Measurements from ENCODE around the gene TGFB2.
A peak's percentile ranks its signal among the peaks of the same experiment; 100 is the strongest.

Gene TGFB2

DNA sequence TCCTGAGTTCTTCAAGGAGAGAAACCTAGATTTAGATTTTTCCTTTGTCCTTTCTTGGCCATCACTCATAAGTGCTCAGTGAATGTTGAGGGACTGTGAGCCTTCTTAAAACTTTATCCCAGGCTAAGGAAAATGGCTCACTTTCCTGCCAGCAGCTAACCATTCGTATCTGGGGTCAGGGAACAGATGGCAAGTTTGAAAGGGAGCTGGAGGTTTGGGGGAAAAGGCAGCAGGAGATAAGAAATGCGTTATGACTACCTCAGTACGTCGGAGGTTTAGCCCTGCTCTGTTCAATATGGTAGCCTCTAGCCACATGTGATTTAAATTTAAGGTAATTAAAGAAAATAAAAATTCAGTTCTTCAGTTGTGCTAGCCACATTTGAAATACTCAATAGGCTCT is 46.7 kb upstream of the TGFB2 start:
- Histone ChIP-seq H2BK12ac (ENCODE audit: low read length) (no peak overlapping the region), H3K79me2 (ENCODE audit: control insufficient read depth, insufficient read depth, low read length, poor library complexity) (no peaks in the 10 kb centered on the region), H3K4me1 (ENCODE audit: control insufficient read depth in 1 of 2, insufficient read depth in 2 of 2, low read length in 2 of 2) (no peaks in the 10 kb centered on the region), H3K18ac (ENCODE audit: low read length) (no peak overlapping the region), H2AK5ac (ENCODE audit: low read length) (no peak overlapping the region), H3K9ac (ENCODE audit: low read length) (no peak overlapping the region), H3K4me3 (ENCODE audit: low read depth, low read length) (no peak overlapping the region), H3K27me3 (ENCODE audit: insufficient read depth, low read length) (no peaks in the 10 kb centered on the region), H4K91ac (ENCODE audit: low read depth, low read length) (no peak overlapping the region), H3K79me1 (ENCODE audit: low read length) (no peaks in the 10 kb centered on the region), H4K8ac (ENCODE audit: low read depth, low read length) (no peak overlapping the region), H3K14ac (ENCODE audit: low read length) (no peak overlapping the region), H2BK5ac (ENCODE audit: low read depth, low read length, poor library complexity) (no peak overlapping the region), H3K9me3 (ENCODE audit: insufficient read depth, low read depth, low read length) (no peaks in the 10 kb centered on the region), H3K36me3 (ENCODE audit: control insufficient read depth in 1 of 2, insufficient read depth in 2 of 2, low read length in 2 of 2) (peaks cover 2% of the 10 kb centered on the region in 2 experiments), H3K27ac (ENCODE audit: low read depth, low read length) (no peak overlapping the region), H3K4ac (ENCODE audit: low read depth, low read length) (no peak overlapping the region), H2AFZ (ENCODE audit: insufficient read depth, low read length, poor library complexity) (no peak overlapping the region), H4K12ac (ENCODE audit: low read depth, low read length) (no peak overlapping the region), H3K4me2 (ENCODE audit: low read length) (no peak overlapping the region), H3K23ac (ENCODE audit: low read length) (no peak overlapping the region), H2BK120ac (ENCODE audit: insufficient read depth, low read length, poor library complexity) (no peak overlapping the region)
- DNase-seq: no peak
- no CpG with 5 or more reads among the region's 4 CpGs for whole genome bisulfite sequencing (ENCODE audit: extremely low coverage, insufficient coverage, insufficient read length)

DNA sequence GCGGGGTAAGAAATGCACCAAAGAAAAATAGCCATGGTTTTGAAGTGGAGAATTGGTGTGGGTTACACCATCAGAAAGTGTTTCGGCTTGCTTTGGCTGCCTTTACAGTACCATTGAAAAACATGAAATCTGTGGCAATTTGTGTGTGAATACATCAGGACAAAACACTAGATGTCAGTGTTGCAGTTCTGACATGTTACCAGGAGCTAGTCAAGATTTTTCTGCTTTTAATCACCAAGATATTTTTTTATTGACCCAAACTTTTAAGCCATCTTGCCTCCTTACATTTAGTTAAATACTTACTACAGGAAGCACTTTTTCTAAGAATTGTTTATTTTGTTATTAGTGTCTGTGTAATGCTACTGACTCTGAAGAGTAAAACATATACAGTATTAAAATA is 45.7 kb upstream of the TGFB2 start:
- Histone ChIP-seq H2AK5ac (ENCODE audit: low read length) (no peak overlapping the region), H3K4me2 (ENCODE audit: low read length) (no peak overlapping the region), H3K18ac (ENCODE audit: low read length) (no peak overlapping the region), H3K4ac (ENCODE audit: low read depth, low read length) (no peak overlapping the region), H3K36me3 (ENCODE audit: control insufficient read depth in 1 of 2, insufficient read depth in 2 of 2, low read length in 2 of 2) (peaks cover 2% of the 10 kb centered on the region in 2 experiments), H3K14ac (ENCODE audit: low read length) (no peak overlapping the region), H3K79me1 (ENCODE audit: low read length) (no peaks in the 10 kb centered on the region), H3K9ac (ENCODE audit: low read length) (no peak overlapping the region), H3K79me2 (ENCODE audit: control insufficient read depth, insufficient read depth, low read length, poor library complexity) (no peaks in the 10 kb centered on the region), H3K9me3 (ENCODE audit: insufficient read depth, low read depth, low read length) (no peaks in the 10 kb centered on the region), H2AFZ (ENCODE audit: insufficient read depth, low read length, poor library complexity) (no peak overlapping the region), H2BK5ac (ENCODE audit: low read depth, low read length, poor library complexity) (no peak overlapping the region), H3K4me1 (ENCODE audit: control insufficient read depth in 1 of 2, insufficient read depth in 2 of 2, low read length in 2 of 2) (no peaks in the 10 kb centered on the region), H3K27ac (ENCODE audit: low read depth, low read length) (no peak overlapping the region), H3K4me3 (ENCODE audit: low read depth, low read length) (no peak overlapping the region), H2BK120ac (ENCODE audit: insufficient read depth, low read length, poor library complexity) (no peak overlapping the region), H4K8ac (ENCODE audit: low read depth, low read length) (no peak overlapping the region), H3K27me3 (ENCODE audit: insufficient read depth, low read length) (no peaks in the 10 kb centered on the region), H2BK12ac (ENCODE audit: low read length) (no peak overlapping the region), H3K23ac (ENCODE audit: low read length) (no peak overlapping the region), H4K91ac (ENCODE audit: low read depth, low read length) (no peak overlapping the region), H4K12ac (ENCODE audit: low read depth, low read length) (no peak overlapping the region)
- peak in 1 of 2 donors; percentile 44 for DNase-seq
- no CpG with 5 or more reads among the region's 2 CpGs for WGBS (ENCODE audit: extremely low coverage, insufficient coverage, insufficient read length)

DNA sequence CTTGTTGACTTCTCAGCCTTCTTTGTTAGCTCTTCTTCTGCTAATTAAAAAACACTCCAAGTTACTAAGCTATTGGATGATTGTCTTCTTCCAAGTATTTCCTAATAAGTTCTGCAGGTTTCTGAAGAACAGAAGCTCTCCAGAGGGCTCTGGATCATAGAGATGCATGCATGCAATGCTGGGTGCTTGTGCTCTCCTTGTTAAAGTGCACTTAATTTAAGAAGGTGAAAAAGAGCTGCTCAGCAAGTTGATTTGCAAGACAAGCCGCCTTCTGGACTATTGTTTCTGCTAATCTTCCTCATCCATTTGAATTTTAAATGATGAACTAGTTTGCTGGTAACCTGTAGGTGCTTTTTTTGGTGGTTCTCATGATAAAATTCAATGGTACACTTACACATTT is 43.9 kb upstream of the TGFB2 start:
- Histone ChIP-seq H3K9ac (ENCODE audit: low read length) (no peak overlapping the region), H2BK5ac (ENCODE audit: low read depth, low read length, poor library complexity) (no peak overlapping the region), H3K4me3 (ENCODE audit: low read depth, low read length) (no peak overlapping the region), H3K9me3 (ENCODE audit: insufficient read depth, low read depth, low read length) (no peaks in the 10 kb centered on the region), H2AK5ac (ENCODE audit: low read length) (no peak overlapping the region), H2AFZ (ENCODE audit: insufficient read depth, low read length, poor library complexity) (no peak overlapping the region), H3K36me3 (ENCODE audit: control insufficient read depth in 1 of 2, insufficient read depth in 2 of 2, low read length in 2 of 2) (peaks cover 2 to 3% of the 10 kb centered on the region in 2 experiments), H4K91ac (ENCODE audit: low read depth, low read length) (no peak overlapping the region), H3K23ac (ENCODE audit: low read length) (no peak overlapping the region), H4K8ac (ENCODE audit: low read depth, low read length) (no peak overlapping the region), H3K14ac (ENCODE audit: low read length) (no peak overlapping the region), H3K79me2 (ENCODE audit: control insufficient read depth, insufficient read depth, low read length, poor library complexity) (no peaks in the 10 kb centered on the region), H3K79me1 (ENCODE audit: low read length) (no peaks in the 10 kb centered on the region), H3K18ac (ENCODE audit: low read length) (no peak overlapping the region), H3K27me3 (ENCODE audit: insufficient read depth, low read length) (no peaks in the 10 kb centered on the region), H3K4ac (ENCODE audit: low read depth, low read length) (no peak overlapping the region), H2BK120ac (ENCODE audit: insufficient read depth, low read length, poor library complexity) (no peak overlapping the region), H2BK12ac (ENCODE audit: low read length) (no peak overlapping the region), H3K4me1 (ENCODE audit: control insufficient read depth in 1 of 2, insufficient read depth in 2 of 2, low read length in 2 of 2) (no peaks in the 10 kb centered on the region), H3K27ac (ENCODE audit: low read depth, low read length) (no peak overlapping the region), H3K4me2 (ENCODE audit: low read length) (no peak overlapping the region), H4K12ac (ENCODE audit: low read depth, low read length) (no peak overlapping the region)
- DNase-seq: no peak
- WGBS (ENCODE audit: extremely low coverage, insufficient coverage, insufficient read length): no CpG with 5 or more reads among the region's 1 CpG

DNA sequence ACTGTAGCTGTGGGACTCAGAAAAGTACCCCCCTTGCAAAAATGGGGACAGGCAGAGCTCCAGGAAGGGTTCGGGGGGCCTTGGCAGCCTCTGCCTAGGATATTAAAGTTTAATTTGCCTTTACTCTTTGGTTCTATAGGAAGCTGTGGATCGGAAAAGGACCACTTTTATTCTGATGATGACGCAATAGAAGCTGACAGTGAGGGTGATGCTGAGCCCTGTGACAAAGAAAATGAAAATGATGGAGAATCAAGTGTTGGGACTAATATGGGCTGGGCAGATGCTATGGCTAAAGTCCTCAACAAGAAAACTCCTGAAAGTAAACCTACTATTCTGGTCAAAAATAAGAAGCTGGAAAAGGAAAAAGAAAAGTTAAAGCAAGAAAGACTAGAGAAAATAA is 43.0 kb upstream of the TGFB2 start:
- Histone ChIP-seq H2BK120ac (ENCODE audit: insufficient read depth, low read length, poor library complexity) (no peak overlapping the region), H3K9ac (ENCODE audit: low read length) (no peak overlapping the region), H3K36me3 (ENCODE audit: control insufficient read depth in 1 of 2, insufficient read depth in 2 of 2, low read length in 2 of 2) (peaks cover 2 to 3% of the 10 kb centered on the region in 2 experiments), H3K79me1 (ENCODE audit: low read length) (no peaks in the 10 kb centered on the region), H2BK5ac (ENCODE audit: low read depth, low read length, poor library complexity) (no peak overlapping the region), H3K18ac (ENCODE audit: low read length) (no peak overlapping the region), H3K27me3 (ENCODE audit: insufficient read depth, low read length) (no peaks in the 10 kb centered on the region), H4K8ac (ENCODE audit: low read depth, low read length) (no peak overlapping the region), H2AK5ac (ENCODE audit: low read length) (no peak overlapping the region), H4K12ac (ENCODE audit: low read depth, low read length) (no peak overlapping the region), H3K4me1 (ENCODE audit: control insufficient read depth in 1 of 2, insufficient read depth in 2 of 2, low read length in 2 of 2) (no peaks in the 10 kb centered on the region), H4K91ac (ENCODE audit: low read depth, low read length) (no peak overlapping the region), H3K4me3 (ENCODE audit: low read depth, low read length) (no peak overlapping the region), H3K27ac (ENCODE audit: low read depth, low read length) (no peak overlapping the region), H3K14ac (ENCODE audit: low read length) (no peak overlapping the region), H3K4ac (ENCODE audit: low read depth, low read length) (no peak overlapping the region), H2AFZ (ENCODE audit: insufficient read depth, low read length, poor library complexity) (no peak overlapping the region), H3K79me2 (ENCODE audit: control insufficient read depth, insufficient read depth, low read length, poor library complexity) (no peaks in the 10 kb centered on the region), H3K9me3 (ENCODE audit: insufficient read depth, low read depth, low read length) (no peaks in the 10 kb centered on the region), H3K23ac (ENCODE audit: low read length) (no peak overlapping the region), H3K4me2 (ENCODE audit: low read length) (no peak overlapping the region), H2BK12ac (ENCODE audit: low read length) (no peak overlapping the region)
- no CpG with 5 or more reads among the region's 3 CpGs for WGBS (ENCODE audit: extremely low coverage, insufficient coverage, insufficient read length)
- DNase-seq: no peak

Data from trophoblast cell (in vitro differentiated cells and primary cell).